Dermis lymphatic vessel endothelial cell (primary cell): ENCODE measurements around the gene ZNF697. TPM values are rescaled to one million over a fixed set of nuclear protein-coding genes. Genes with fewer than 3 reads are reported as not detected.

ENCODE experiments used
- total RNA-seq: library from RNA; depleted of rRNA; stranded (reverse); fragments of >200 nt; gene quantifications from 2 replicates; pipeline ENCODE4 v1.2.1, GENCODE V29; 2014

ZNF697 gene
- 19.0 and 19.8 TPM in 2 replicates for total RNA-seq

GRCh38 chr1:119647734-119648619 is at the start of gene ZNF697:
Gene ZNF697, minus strand, starts transcription at chr1:119648266. Its CDS starts 22,166 bp downstream, at chr1:119626100.

Other genes starting within 250 kb of the ZNF697 start
- not detected in 2 replicates for gene HSD3B2, start 233.1 kb downstream of the ZNF697 start, total RNA-seq
- not detected in 2 replicates for gene HSD3B1, start 141.1 kb downstream of the ZNF697 start, total RNA-seq
- gene PHGDH, start 63.7 kb upstream of the ZNF697 start, total RNA-seq: 0.95 and 4.2 TPM in 2 replicates
- gene HMGCS2, start 120.6 kb upstream of the ZNF697 start, total RNA-seq: not detected in 2 replicates
- gene REG4, start 163.2 kb upstream of the ZNF697 start, total RNA-seq: not detected in 2 replicates
- gene ADAM30, start 248.2 kb upstream of the ZNF697 start, total RNA-seq: not detected in 2 replicates